K562 (cell line): ENCODE results near the gene LRRC8E. TPM values are rescaled to one million over a fixed set of nuclear protein-coding genes. Genes with fewer than 3 reads are reported as not detected.

Experiments used
- ATAC-seq: fragments of 200-7000 bp; cut with Tn5 transposase; 3 replicates; pipeline ENCODE4 v1.9.1; 2020; ENCODE audit warnings: moderate library complexity
- BruUV-seq: library from RNA; stranded (reverse); fragments of 400-500 nt; replicated peaks from 2 replicates; lab custom pipeline; 2021; lab: Mats Ljungman, UMichigan
- CTCF ChIA-PET: fragments of 300-600 bp; formaldehyde crosslinking; extraction: SDS; loops from one replicate; lab custom pipeline; 2021; ENCODE audit warnings: low intra/inter-chr PET ratio; lab: Yijun Ruan, JAX
- POLR2A ChIA-PET: fragments of 300-600, 350-650 bp; sonication (Branson Sonifier 250); formaldehyde crosslinking; extraction: SDS; loops from one replicate; lab custom pipeline; 2021; ENCODE audit warnings: antibody characterized with exemption, inconsistent platforms; lab: Yijun Ruan, JAX
- DNase-seq, 4 experiments: peaks; one replicate each; pipeline versions ENCODE4 v3.0.0 to v3.0.0-alpha.2; 2011 to 2018; ENCODE audit warnings: low spot score in 3 of 4, mixed read lengths in 3 of 4; ENCODE audit errors: extremely low read depth in 1 of 4
- FAIRE-seq: peaks from 2 replicates; lab custom pipeline; 2011; peaks lifted over from hg19 to GRCh38; lab: Jason Lieb, UNC
- H2AFZ ChIP-seq: 2 replicates; pipeline ENCODE4 v1.6.0; 2011; ENCODE audit warnings: low read depth, low read length, control low read depth, inconsistent platforms
- H3K27ac ChIP-seq: fragments of 200-600 bp; 3 replicates; pipeline ENCODE4 v1.8.0; 2011; ENCODE audit warnings: low read depth, mild to moderate bottlenecking, control low read depth, inconsistent platforms, low read length, moderate library complexity, mixed read lengths; ENCODE audit errors: extremely low read depth
- H3K27me3 ChIP-seq, 2 experiments: fragments of 300-600 bp in 1 of 2; 2 replicates in 1 of 2; 3 replicates in 1 of 2; pipeline versions ENCODE4 v1.6.0 to v1.8.0; 2011; ENCODE audit warnings: inconsistent platforms in 2 of 2, low read length in 2 of 2, mild to moderate bottlenecking in 1 of 2, mixed read lengths in 1 of 2, moderate library complexity in 1 of 2; ENCODE audit not compliant: control insufficient read depth in 2 of 2, insufficient read depth in 2 of 2
- H3K36me3 ChIP-seq: fragments of 300-600 bp; 3 replicates; pipeline ENCODE4 v1.8.0; 2011; ENCODE audit warnings: mild to moderate bottlenecking, low read length, inconsistent platforms; ENCODE audit not compliant: control insufficient read depth, insufficient read depth
- H3K4me1 ChIP-seq, 2 experiments: fragments of 200-600 bp in 1 of 2; replicated peaks in 1 of 2; 2 replicates in 1 of 2; 3 replicates in 1 of 2; pipeline versions ENCODE4 v1.5.1 to v1.8.0; 2011; ENCODE audit warnings: inconsistent platforms in 2 of 2, low read length in 2 of 2, mild to moderate bottlenecking in 1 of 2, mixed read lengths in 1 of 2, moderate library complexity in 1 of 2; ENCODE audit not compliant: control insufficient read depth in 2 of 2, insufficient read depth in 2 of 2
- H3K4me2 ChIP-seq: 2 replicates; pipeline ENCODE4 v1.6.1; 2011; ENCODE audit warnings: low read length, control low read depth, inconsistent platforms, mixed read lengths; ENCODE audit not compliant: insufficient read depth
- H3K4me3 ChIP-seq: fragments of 200-600 bp; sonication (generic), shearing (Covaris generic); 2 replicates; pipeline ENCODE4 v1.5.1; 2016; ENCODE audit warnings: control low read depth, inconsistent platforms
- H3K79me2 ChIP-seq: fragments of 200-600 bp; 3 replicates; pipeline ENCODE4 v1.8.0; 2011; ENCODE audit warnings: low read length, inconsistent platforms; ENCODE audit not compliant: control insufficient read depth, insufficient read depth
- H3K9ac ChIP-seq, 2 experiments: 2 replicates each; pipeline versions ENCODE4 v1.6.0 to v1.6.1; 2011; ENCODE audit warnings: low read depth in 2 of 2, low read length in 2 of 2, control low read depth in 1 of 2, inconsistent platforms in 1 of 2, mild to moderate bottlenecking in 1 of 2, mixed read lengths in 1 of 2; ENCODE audit not compliant: insufficient read depth in 1 of 2
- H3K9me1 ChIP-seq: one replicate; pipeline ENCODE4 v1.6.0; 2011; ENCODE audit warnings: inconsistent platforms, mild to moderate bottlenecking, low read length, moderate library complexity; ENCODE audit not compliant: control insufficient read depth, insufficient read depth
- H3K9me3 ChIP-seq: replicated peaks from 2 replicates; pipeline ENCODE4 v1.5.1; 2011; ENCODE audit warnings: low read depth, low read length, inconsistent platforms; ENCODE audit not compliant: control insufficient read depth, insufficient read depth
- H4K20me1 ChIP-seq: replicated peaks from 2 replicates; pipeline ENCODE4 v1.6.1; 2011; ENCODE audit warnings: low read length, inconsistent platforms, mixed read lengths; ENCODE audit not compliant: control insufficient read depth, insufficient read depth
- CHAMP1 ChIP-seq: fragments of 450-650 bp; IDR thresholded peaks from 2 replicates; pipeline ENCODE4 v1.6.1; 2016; ENCODE audit warnings: mild to moderate bottlenecking
- DLX4 ChIP-seq: fragments of 250-450 bp; sonication (Bioruptor Pico); IDR thresholded peaks from 2 replicates; pipeline ENCODE4 v1.6.1; 2021; ENCODE audit warnings: mild to moderate bottlenecking
- HEY1 ChIP-seq: fragments of 250-450 bp; sonication (Bioruptor Pico); IDR thresholded peaks from 2 replicates; pipeline ENCODE4 v1.5.0; 2020; ENCODE audit warnings: mild to moderate bottlenecking, moderate library complexity, borderline replicate concordance
- L3MBTL2 ChIP-seq: fragments of 450-650 bp; IDR thresholded peaks from 2 replicates; pipeline ENCODE4 v1.6.1; 2016; ENCODE audit warnings: mild to moderate bottlenecking, moderate library complexity
- POLR2G ChIP-seq: fragments of 200-400 bp; formaldehyde crosslinking; IDR thresholded peaks from 2 replicates; pipeline ENCODE4 v1.6.1; 2017; ENCODE audit warnings: low read depth, mild to moderate bottlenecking, antibody characterized with exemption, low read length, moderate library complexity
- RBBP5 ChIP-seq: fragments of 200-600 bp; sonication (generic); IDR thresholded peaks from 2 replicates; pipeline ENCODE4 v1.6.1; 2012; ENCODE audit warnings: borderline replicate concordance, mild to moderate bottlenecking, low read length, control low read depth, inconsistent platforms; ENCODE audit not compliant: insufficient read depth, poor library complexity, severe bottlenecking
- RBFOX2 ChIP-seq: fragments of 200-400 bp; formaldehyde crosslinking; IDR thresholded peaks from 2 replicates; pipeline ENCODE4 v1.6.1; 2017; ENCODE audit warnings: low read depth, mild to moderate bottlenecking, low read length, moderate library complexity
- ZNF740 ChIP-seq, 3 experiments: fragments of 200-800 bp in 1 of 3; sonication (Bioruptor generic) in 1 of 3; sonication (generic) in 1 of 3; formaldehyde crosslinking in 1 of 3; IDR thresholded peaks; 2 replicates each; pipeline versions ENCODE4 v1.6.1 to v1.8.0; 2016 to 2022; ENCODE audit warnings: mild to moderate bottlenecking in 2 of 3, missing compliant biosample characterization in 2 of 3, missing genetic modification characterization in 2 of 3, missing genetic modification reagents in 1 of 3
- WGBS: fragments of 100-300 bp; shearing (Covaris generic); methylation state at CpG from one replicate; pipeline ENCODE4 v1.1.6; 2016; ENCODE audit warnings: low coverage, mixed read lengths; ENCODE audit not compliant: insufficient coverage; ENCODE audit errors: missing lambda C conversion rate; 5-methylcytosine and 5-hydroxymethylcytosine counted together
- in situ Hi-C: fragments of 300-500 bp; cut with MboI; formaldehyde crosslinking; loops from 4 replicates; pipeline ENCODE4 v1.15.0; 2018; ENCODE audit warnings: inconsistent platforms, mixed read lengths
- intact Hi-C: fragments of 100-400 bp; cut with micrococcal nuclease; formaldehyde crosslinking; loops from 2 replicates; pipeline ENCODE4 v1.14.2; 2022
- polyA plus RNA-seq, 8 experiments: library from polyadenylated mRNA; depleted of rRNA in 4 of 8; stranded (reverse) in 5 of 8; unstranded in 3 of 8; fragments of >200 nt; fragmentation: Nextera tagmentation in 2 of 8; fragmentation: Illumina TruSeq in 1 of 8; extraction: Ambion mirVana in 2 of 8; extraction: Trizol in 1 of 8; gene quantifications; 2 replicates each; pipeline versions ENCODE4 v1.2.1 to v1.2.3, GENCODE V29; 2011 to 2014; ENCODE audit warnings: inconsistent platforms in 1 of 8, missing spikeins in 1 of 8
- total RNA-seq, 7 experiments: library from RNA; depleted of rRNA in 6 of 7; stranded (reverse); fragments of >200 nt in 6 of 7; fragmentation: Illumina TruSeq in 2 of 7; extraction: Trizol in 2 of 7; gene quantifications; 2 replicates each; pipeline versions ENCODE4 v1.2.1 to v1.2.3, GENCODE V29; 2011 to 2021; ENCODE audit warnings: low replicate concordance in 1 of 7

LRRC8E gene
- total and polyA plus RNA-seq, 9 of the 15 experiments (the other 6 are each of a cell fraction or from before 2014, with no cell fraction given) = 0.08 to 5.7 (median 3.5) TPM; not detected in 1

GRCh38 chr19:7905859-7906258 lies 17.5 kb downstream of the LRRC8E start:
- CTCF ChIA-PET = no interaction called here
- TF ChIP-seq RBBP5 (no peak), ZNF740 (CRISPR knock-in tag; IDR thresholded peaks at IDR 0.05) (0 out of 2 replicates have a peak, but pooled peaks have one; percentile 42), ZNF740 (tag; IDR thresholded peaks at IDR 0.05) (no peak)
- TF ChIP-seq, all 486 proteins: peak for 1
- H3K4me1 ChIP-seq = peaks cover 13 to 74% of the 10 kb centered on the region in 2 experiments; a peak in 4 of 5 replicates
- POLR2A ChIA-PET = no interaction called here
- H3K4me3 ChIP-seq = no peak overlapping the region
- no TSS peak for BruUV-seq
- H3K79me2 ChIP-seq = peaks cover 57% of the 10 kb centered on the region
- in situ Hi-C loops = no loop called here
- FAIRE-seq = no peak
- no peak for ATAC-seq
- H3K36me3 ChIP-seq = peaks cover 45% of the 10 kb centered on the region; the same call in 2 of the 3 replicates
- H3K4me2 ChIP-seq = no peak overlapping the region
- no peak overlapping the region; the same call in 2 of the 3 replicates for H3K27ac ChIP-seq
- H3K27me3 ChIP-seq = no peaks in the 10 kb centered on the region
- H3K9me3 ChIP-seq = no peaks in the 10 kb centered on the region
- DNase-seq = no peak
- intact Hi-C loops = no loop called here
- no peaks in the 10 kb centered on the region for H4K20me1 ChIP-seq
- 80% methylated on average over 6 of the region's 10 CpGs for WGBS
- H3K9me1 ChIP-seq = peaks cover 7% of the 10 kb centered on the region
- peak overlapping the region in 1 of 2 experiments; percentile 56; a peak in 2 of 4 replicates for H3K9ac ChIP-seq
- H2AFZ ChIP-seq = no peak overlapping the region

- Histone ChIP-seq H4K20me1 (no peaks in the 10 kb centered on the region), H3K9me1 (peaks cover 7% of the 10 kb centered on the region), H3K27ac (no peak overlapping the region; the same call in 2 of the 3 replicates), H3K9ac (peak overlapping the region in 1 of 2 experiments; percentile 60; a peak in 1 of 4 replicates), H2AFZ (no peak overlapping the region), H3K4me3 (no peak overlapping the region), H3K79me2 (peaks cover 54% of the 10 kb centered on the region), H3K4me1 (peaks cover 13 to 86% of the 10 kb centered on the region in 2 experiments; a peak in 4 of 5 replicates), H3K9me3 (no peaks in the 10 kb centered on the region), H3K4me2 (no peak overlapping the region), H3K27me3 (no peaks in the 10 kb centered on the region), H3K36me3 (peaks cover 52% of the 10 kb centered on the region; the same call in 2 of the 3 replicates)
- no TSS peak for BruUV-seq
- 89% methylated on average over 12 of the region's 19 CpGs for WGBS
- ChIA-PET CTCF (no interaction called here), POLR2A (interaction anchor here (1.6 kb wide), 1 partner anchor 13 kb away, joined by 3 read pairs; the partner anchor contains the start of gene SNAPC2)
- DNase-seq = no peak
- in situ Hi-C loops (no loop called here), intact Hi-C loops (no loop called here)
- no peak for FAIRE-seq
- no peak for ATAC-seq
- TF ChIP-seq CHAMP1 (no peak), DLX4 (no peak), HEY1 (CRISPR knock-in tag) (no peak), L3MBTL2 (no peak), POLR2G (peak; percentile 53; the same call in 1 of the 2 replicates), RBFOX2 (peak; percentile 51; the same call in 1 of the 2 replicates)
These were observed 18.8 kb downstream of the LRRC8E start for GRCh38 chr19:7907122-7907521.
